Spleen (tissue), 11 donors: Measurements from ENCODE around the gene PRUNE2. TPM values are rescaled to one million over a fixed set of nuclear protein-coding genes. Genes with fewer than 3 reads are reported as not detected.

ENCODE experiments used
- DNase-seq: peaks from one replicate; pipeline ENCODE4 v3.0.0-alpha.2; 2020
- H3K27ac ChIP-seq, 8 donors: fragments of 200-600 bp; sonication (generic) in 7 of 8; 1 replicate in 4 of 8; 2 replicates in 4 of 8; pipeline versions ENCODE4 v1.5.0 to v1.8.0; 2016 to 2021; ENCODE audit warnings: inconsistent platforms in 4 of 8, mild to moderate bottlenecking in 4 of 8, moderate library complexity in 1 of 8
- H3K27me3 ChIP-seq, 7 donors: fragments of 200-600 bp; sonication (generic) in 6 of 7; replicated peaks in 1 of 7; 1 replicate in 4 of 7; 2 replicates in 3 of 7; pipeline versions ENCODE4 v1.5.0 to v1.8.0; 2016 to 2021; ENCODE audit warnings: inconsistent platforms in 3 of 7, mild to moderate bottlenecking in 1 of 7
- H3K36me3 ChIP-seq, 6 donors: fragments of 200-600 bp; sonication (generic) in 5 of 6; 1 replicate in 4 of 6; 2 replicates in 2 of 6; pipeline versions ENCODE4 v1.5.0 to v1.8.0; 2016 to 2021; ENCODE audit warnings: inconsistent platforms in 2 of 6
- H3K4me1 ChIP-seq, 6 donors: fragments of 200-600 bp; sonication (generic) in 5 of 6; 1 replicate in 3 of 6; 2 replicates in 3 of 6; pipeline versions ENCODE4 v1.5.0 to v1.8.0; 2016 to 2021; ENCODE audit warnings: inconsistent platforms in 3 of 6
- H3K4me3 ChIP-seq, 8 donors: fragments of 200-600 bp; sonication (generic) in 7 of 8; 1 replicate in 4 of 8; 2 replicates in 4 of 8; pipeline versions ENCODE4 v1.5.0 to v1.8.0; 2016 to 2021; ENCODE audit warnings: inconsistent platforms in 4 of 8, mild to moderate bottlenecking in 4 of 8, moderate library complexity in 2 of 8
- H3K9me3 ChIP-seq, 8 donors: fragments of 200-600 bp; sonication (generic) in 7 of 8; 1 replicate in 4 of 8; 2 replicates in 4 of 8; pipeline versions ENCODE4 v1.5.0 to v1.8.0; 2016 to 2021; ENCODE audit warnings: inconsistent platforms in 4 of 8
- CTCF ChIP-seq, 11 experiments: fragments of 200-600 bp in 7 of 11; fragments of 450-650 bp in 4 of 11; sonication (generic) in 4 of 11; IDR thresholded peaks in 8 of 11; conservative IDR thresholded peaks in 3 of 11; 1 replicate in 7 of 11; 2 replicates in 4 of 11; pipeline versions ENCODE4 v1.4.0 to v1.8.0; 2016 to 2021; ENCODE audit warnings: antibody characterized with exemption in 11 of 11, inconsistent platforms in 4 of 11, mild to moderate bottlenecking in 1 of 11
- POLR2A ChIP-seq, 3 donors: fragments of 450-650 bp; IDR thresholded peaks; one replicate each; pipeline ENCODE4 v1.5.1; 2017; ENCODE audit warnings: antibody characterized with exemption in 3 of 3, mild to moderate bottlenecking in 1 of 3
- POLR2AphosphoS5 ChIP-seq, 3 donors: sonication (generic); formaldehyde crosslinking; IDR thresholded peaks; one replicate each; pipeline ENCODE4 v1.5.1; 2017; ENCODE audit warnings: antibody characterized with exemption in 3 of 3
- WGBS, 5 donors: extraction: QIAGEN DNeasy Blood & Tissue Kit in 3 of 5; methylation state at CpG; one replicate each; pipeline versions ENCODE4 v1.1.5 to v1.1.7; 2013 to 2018; 5-methylcytosine and 5-hydroxymethylcytosine counted together
- intact Hi-C: fragments of 100-400 bp; cut with DNase I; formaldehyde crosslinking; loops from one replicate; pipeline ENCODE4 v1.15.0; 2023; ENCODE audit warnings: low total_unique reads
- polyA plus RNA-seq, 3 donors: library from polyadenylated mRNA; stranded (reverse); fragments of 200-250 nt; gene quantifications; one replicate each; pipeline ENCODE4 v1.2.1, GENCODE V29; 2013
- total RNA-seq, 7 donors: library from RNA; depleted of rRNA in 3 of 7; stranded (reverse); fragments of >200 nt in 3 of 7; fragmentation: NEBNext Ultra II Directional in 4 of 7; extraction: Animal tissue kit (Norgen Biotek cat#: 25700) in 4 of 7; gene quantifications; one replicate each; pipeline versions ENCODE4 v1.1.0 to v1.2.1, GENCODE V29; 2016 to 2021
- donor health status: healthy with polysubstance abuse.
- donor health status: DM: no; HTN: no; CAD: no; lungs with moderate emphysema.
- donor health status: DM: no; HTN: no; CAD: no.
- donor health status: Bipolar disorder and iron deficiency.
- donor health status: healthy.
- donor health status: DM: no; HTN: no; CAD: no.
- donor health status: DM: yes; HTN: yes; CAD: no.

PRUNE2 gene
- total and polyA plus RNA-seq, 10 donors, result 3.3 to 23.6 (median 14.0) TPM

GRCh38 chr9:76573408-76573807 lies 332.5 kb downstream of the PRUNE2 start:
- no peaks in the 10 kb centered on the region for H3K36me3 ChIP-seq
- H3K27ac ChIP-seq, result peak overlapping the region in 2 of 8 donors; percentile 47 to 59
- intact Hi-C loops, result no loop called here
- peaks cover 0 to 90% (median 32%) of the 10 kb centered on the region in 6 donors for H3K4me1 ChIP-seq
- peaks cover 0 to 5% (median 0%) of the 10 kb centered on the region in 7 donors for H3K27me3 ChIP-seq
- DNase-seq, result no peak
- TF ChIP-seq CTCF (IDR thresholded peaks at IDR 0.05 in 8 of 11, conservative IDR thresholded peaks at IDR 0.05 in 3 of 11) (no peak), POLR2AphosphoS5 (IDR thresholded peaks at IDR 0.05) (no peak), POLR2A (IDR thresholded peaks at IDR 0.05) (no peak)
- H3K4me3 ChIP-seq, result no peak overlapping the region
- peaks cover 0 to 10% (median 2%) of the 10 kb centered on the region in 8 donors for H3K9me3 ChIP-seq

GRCh38 chr9:76572151-76572550 lies 333.8 kb downstream of the PRUNE2 start:
- DNase-seq, result no peak
- Histone ChIP-seq H3K4me3 (peak overlapping the region in 3 of 8 donors; percentile 30 to 67 (median 48)), H3K4me1 (peaks cover 0 to 78% (median 28%) of the 10 kb centered on the region in 6 donors), H3K27me3 (peaks cover 0 to 5% (median 0%) of the 10 kb centered on the region in 7 donors), H3K9me3 (peaks cover 0 to 10% (median 2%) of the 10 kb centered on the region in 8 donors), H3K36me3 (no peaks in the 10 kb centered on the region), H3K27ac (peak overlapping the region in 4 of 8 donors; percentile 71 to 84 (median 82))
- intact Hi-C loops, result no loop called here
- 89 to 92% (median 90%) methylated on average over 3 of the region's 3 CpGs for WGBS, 5 donors
- TF ChIP-seq POLR2AphosphoS5 (IDR thresholded peaks at IDR 0.05) (no peak), CTCF (IDR thresholded peaks at IDR 0.05 in 8 of 11, conservative IDR thresholded peaks at IDR 0.05 in 3 of 11) (no peak), POLR2A (IDR thresholded peaks at IDR 0.05) (no peak)

GRCh38 chr9:76571743-76572146 lies 334.2 kb downstream of the PRUNE2 start:
- Histone ChIP-seq H3K4me3 (peak overlapping the region; percentile 29 to 67 (median 46)), H3K36me3 (no peaks in the 10 kb centered on the region), H3K9me3 (peaks cover 0 to 10% (median 2%) of the 10 kb centered on the region in 8 donors), H3K4me1 (peaks cover 0 to 74% (median 27%) of the 10 kb centered on the region in 6 donors), H3K27ac (peak overlapping the region in 7 of 8 donors; percentile 24 to 84 (median 74)), H3K27me3 (peaks cover 0 to 5% (median 0%) of the 10 kb centered on the region in 7 donors)
- intact Hi-C loops, result no loop called here
- TF ChIP-seq POLR2AphosphoS5 (IDR thresholded peaks at IDR 0.05), result peak in 2 of 3 donors; percentile 43 to 53
- no peak for TF ChIP-seq POLR2A (IDR thresholded peaks at IDR 0.05)
- 10 to 29% (median 19%) methylated on average over 37 of the region's 37 CpGs for WGBS, 5 donors
- DNase-seq, result peak; percentile 78

GRCh38 chr9:76571288-76571687 lies 334.6 kb downstream of the PRUNE2 start:
- DNase-seq, result no peak
- intact Hi-C loops, result no loop called here
- Histone ChIP-seq H3K4me3 (peak overlapping the region; percentile 29 to 67 (median 46)), H3K4me1 (peaks cover 0 to 69% (median 25%) of the 10 kb centered on the region in 6 donors), H3K27ac (peak overlapping the region in 7 of 8 donors; percentile 24 to 84 (median 74)), H3K9me3 (peaks cover 0 to 10% (median 2%) of the 10 kb centered on the region in 8 donors), H3K36me3 (no peaks in the 10 kb centered on the region), H3K27me3 (peaks cover 0 to 5% (median 0%) of the 10 kb centered on the region in 7 donors)
- TF ChIP-seq POLR2AphosphoS5 (IDR thresholded peaks at IDR 0.05) (peak in 1 of 3 donors; percentile 10), POLR2A (IDR thresholded peaks at IDR 0.05) (no peak)
- 7 to 43% (median 10%) methylated on average over 3 of the region's 3 CpGs for WGBS, 5 donors

GRCh38 chr9:76570826-76571225 lies 335.1 kb downstream of the PRUNE2 start:
- Histone ChIP-seq H3K4me1 (peaks cover 0 to 64% (median 21%) of the 10 kb centered on the region in 6 donors), H3K27me3 (peaks cover 0 to 5% (median 0%) of the 10 kb centered on the region in 7 donors), H3K27ac (peak overlapping the region in 6 of 8 donors; percentile 24 to 84 (median 78)), H3K36me3 (no peaks in the 10 kb centered on the region), H3K4me3 (no peak overlapping the region), H3K9me3 (peaks cover 0 to 10% (median 2%) of the 10 kb centered on the region in 8 donors)
- 91 to 98% (median 94%) methylated on average over 2 of the region's 2 CpGs for WGBS, 5 donors
- intact Hi-C loops, result no loop called here
- no peak for DNase-seq
- no peak for TF ChIP-seq CTCF (IDR thresholded peaks at IDR 0.05 in 8 of 11, conservative IDR thresholded peaks at IDR 0.05 in 3 of 11)
- no peak for TF ChIP-seq POLR2AphosphoS5 (IDR thresholded peaks at IDR 0.05)
- TF ChIP-seq POLR2A (IDR thresholded peaks at IDR 0.05), result no peak
